Immature natural killer cell (primary cell): ENCODE results near the gene COX18. TPM values are rescaled to one million over a fixed set of nuclear protein-coding genes. Genes with fewer than 3 reads are reported as not detected.

Experiments used
- DNase-seq, 3 donors: peaks; one replicate each; pipeline ENCODE4 v3.0.0; 2022; ENCODE audit warnings: mixed read lengths in 1 of 3
- H3K27ac Mint-ChIP-seq, 6 donors: one replicate each; pipeline ENCODE4 v1.8.0; 2020; ENCODE audit warnings: mixed read lengths in 6 of 6, mild to moderate bottlenecking in 5 of 6, inconsistent platforms in 4 of 6, moderate library complexity in 3 of 6
- H3K27me3 Mint-ChIP-seq, 3 donors: one replicate each; pipeline ENCODE4 v1.8.0; 2020 to 2021; ENCODE audit warnings: low read depth in 3 of 3, mild to moderate bottlenecking in 3 of 3, mixed read lengths in 3 of 3, moderate library complexity in 3 of 3, inconsistent platforms in 1 of 3
- H3K36me3 Mint-ChIP-seq, 3 donors: one replicate each; pipeline ENCODE4 v1.8.0; 2020; ENCODE audit warnings: mixed read lengths in 3 of 3, inconsistent platforms in 2 of 3, mild to moderate bottlenecking in 2 of 3
- H3K4me1 Mint-ChIP-seq, 2 donors: one replicate each; pipeline ENCODE4 v1.8.0; 2020; ENCODE audit warnings: inconsistent platforms in 2 of 2, mild to moderate bottlenecking in 2 of 2, mixed read lengths in 2 of 2, moderate library complexity in 1 of 2
- H3K4me3 Mint-ChIP-seq, 5 donors: one replicate each; pipeline ENCODE4 v1.8.0; 2020; ENCODE audit warnings: mild to moderate bottlenecking in 5 of 5, mixed read lengths in 5 of 5, inconsistent platforms in 3 of 5, moderate library complexity in 3 of 5
- H3K9me3 Mint-ChIP-seq, 6 donors: one replicate each; pipeline ENCODE4 v1.8.0; 2020; ENCODE audit warnings: mild to moderate bottlenecking in 6 of 6, mixed read lengths in 6 of 6, inconsistent platforms in 4 of 6, moderate library complexity in 3 of 6
- polyA plus RNA-seq, 3 donors: library from polyadenylated mRNA; unstranded; fragments of 300-500 nt; fragmentation: Illumina TruSeq; gene quantifications; one replicate each; pipeline ENCODE4 v1.2.3, GENCODE V29; 2021

COX18 gene
- polyA plus RNA-seq: 1 to 10 TPM; 4.9 to 6.7 (median 4.9) TPM

- DNase-seq: peak; percentile 98
- peaks cover 35 to 57% of the 10 kb centered on the region in 2 donors for H3K4me1 Mint-ChIP-seq
- peak within 1 kb of the TSS; percentile 82 to 95 (median 90) for H3K4me3 Mint-ChIP-seq
- H3K36me3 Mint-ChIP-seq: peaks cover 0 to 14% (median 4%) of the 10 kb centered on the region in 3 donors
- H3K27me3 Mint-ChIP-seq: peaks cover 5 to 20% (median 12%) of the 10 kb centered on the region in 3 donors
- H3K27ac Mint-ChIP-seq: peak within 1 kb of the TSS; percentile 96 to 100 (median 98)
- H3K9me3 Mint-ChIP-seq: no peaks in the 10 kb centered on the region
These were observed at the start of gene COX18 for GRCh38 chr4:73069338-73070073. TSS of gene COX18 (minus strand) at chr4:73069716. CDS start at chr4:73069649, 67 bp downstream.

DNA sequence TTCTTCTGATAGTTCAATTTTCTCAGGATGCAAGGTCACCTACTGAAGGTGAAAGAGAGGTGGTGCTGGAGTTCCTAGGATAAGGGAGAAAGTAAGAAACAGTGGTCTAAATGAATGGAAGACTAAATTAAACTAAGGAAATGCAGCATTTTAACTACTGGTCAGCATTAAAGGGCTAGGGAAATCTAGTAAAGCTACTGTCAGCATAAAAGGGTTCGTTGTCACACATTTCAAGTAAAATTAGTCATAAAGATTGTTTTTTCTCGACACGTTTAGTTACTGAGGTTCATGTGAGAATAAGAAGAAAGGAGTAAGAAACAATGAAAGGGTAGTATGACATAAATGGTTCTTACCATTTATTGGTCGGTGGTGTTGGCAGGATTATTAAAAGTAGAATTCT lies 40.0 kb upstream of the COX18 start:
- no peak for DNase-seq
- Mint-ChIP-seq H3K27me3 (peaks cover 0 to 3% (median 0%) of the 10 kb centered on the region in 3 donors), H3K4me1 (no peaks in the 10 kb centered on the region), H3K4me3 (no peak overlapping the region), H3K9me3 (no peaks in the 10 kb centered on the region), H3K27ac (no peak overlapping the region), H3K36me3 (peaks cover 9 to 18% (median 10%) of the 10 kb centered on the region in 3 donors)

GRCh38 chr4:73104695-73105094 lies 35.2 kb upstream of the COX18 start:
- H3K4me1 Mint-ChIP-seq: no peaks in the 10 kb centered on the region
- H3K27me3 Mint-ChIP-seq: peaks cover 0 to 3% (median 0%) of the 10 kb centered on the region in 3 donors
- H3K27ac Mint-ChIP-seq: peak overlapping the region in 1 of 6 donors; percentile 23
- no peak for DNase-seq
- H3K4me3 Mint-ChIP-seq: no peak overlapping the region
- H3K36me3 Mint-ChIP-seq: peaks cover 10 to 21% (median 16%) of the 10 kb centered on the region in 3 donors
- H3K9me3 Mint-ChIP-seq: no peaks in the 10 kb centered on the region

DNA sequence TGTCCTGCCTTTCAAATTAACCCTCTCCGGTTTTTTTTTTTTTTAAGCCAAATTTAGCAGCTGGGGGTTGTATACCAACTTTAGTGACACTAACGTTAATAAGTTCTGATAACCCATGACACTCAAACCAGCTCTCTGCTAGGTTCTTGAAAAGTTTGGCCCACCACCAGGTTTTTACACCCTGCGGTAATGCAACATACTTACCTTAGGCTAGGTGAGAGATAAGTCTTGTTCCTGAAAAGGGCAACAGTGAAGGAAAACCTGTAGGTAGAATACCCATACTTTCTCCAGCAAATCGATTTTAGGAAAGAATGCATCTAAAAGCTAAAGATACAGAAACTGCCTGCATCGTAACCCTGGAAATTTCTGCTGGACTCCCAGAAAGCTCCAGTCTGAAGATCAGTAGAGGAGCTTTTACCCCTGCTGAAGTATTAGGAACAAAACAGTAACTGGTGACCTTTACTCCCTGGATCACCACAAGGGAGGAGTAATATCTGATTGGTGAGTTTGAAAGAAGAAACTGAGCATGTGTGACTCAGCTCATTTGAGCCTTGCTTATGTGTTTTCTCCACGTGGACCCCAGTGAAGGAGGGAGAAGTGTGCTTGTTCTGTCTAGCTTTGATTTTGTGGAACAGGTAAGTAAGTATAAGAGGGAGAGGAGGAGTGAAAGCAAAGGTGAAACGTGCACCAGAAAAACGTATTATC lies 34.4 kb upstream of the COX18 start:
- Mint-ChIP-seq H3K4me1 (no peaks in the 10 kb centered on the region), H3K27me3 (peaks cover 0 to 3% (median 1%) of the 10 kb centered on the region in 3 donors), H3K27ac (peak overlapping the region in 3 of 6 donors; percentile 4 to 38 (median 5)), H3K4me3 (no peak overlapping the region), H3K36me3 (peaks cover 10 to 21% (median 16%) of the 10 kb centered on the region in 3 donors), H3K9me3 (no peaks in the 10 kb centered on the region)
- no peak for DNase-seq

DNA sequence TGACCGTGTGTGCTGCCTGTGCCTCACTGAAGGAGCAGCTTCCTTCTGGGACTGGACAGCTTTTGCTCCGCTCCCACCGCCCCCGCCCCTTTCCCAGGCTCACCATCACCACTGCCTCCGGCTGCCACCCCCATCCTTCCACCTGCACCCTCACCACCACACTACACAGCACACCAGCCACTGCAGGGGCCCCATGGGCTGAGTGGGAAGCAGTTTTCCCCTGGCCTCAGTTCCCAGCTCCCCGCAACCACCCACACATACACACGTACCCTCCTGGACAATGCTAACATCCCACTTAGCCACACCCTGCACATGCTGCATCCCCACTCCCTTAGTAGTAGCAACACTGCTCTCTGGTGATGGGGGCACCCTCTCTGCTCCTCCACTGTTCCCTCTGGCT lies 29.6 kb upstream of the COX18 start:
- Mint-ChIP-seq H3K36me3 (peaks cover 13 to 18% (median 16%) of the 10 kb centered on the region in 3 donors), H3K27ac (peak overlapping the region in 3 of 6 donors; percentile 17 to 45 (median 35)), H3K9me3 (no peaks in the 10 kb centered on the region), H3K27me3 (peaks cover 0 to 3% (median 1%) of the 10 kb centered on the region in 3 donors), H3K4me3 (no peak overlapping the region), H3K4me1 (no peaks in the 10 kb centered on the region)
- DNase-seq: no peak

- peaks cover 13 to 16% (median 15%) of the 10 kb centered on the region in 3 donors for H3K36me3 Mint-ChIP-seq
- H3K4me3 Mint-ChIP-seq: no peak overlapping the region
- no peaks in the 10 kb centered on the region for H3K9me3 Mint-ChIP-seq
- no peak for DNase-seq
- peaks cover 0 to 3% (median 1%) of the 10 kb centered on the region in 3 donors for H3K27me3 Mint-ChIP-seq
- H3K4me1 Mint-ChIP-seq: no peaks in the 10 kb centered on the region
- H3K27ac Mint-ChIP-seq: peak overlapping the region in 1 of 6 donors; percentile 39
These were observed 29.2 kb upstream of the COX18 start for GRCh38 chr4:73098713-73099112.

DNA sequence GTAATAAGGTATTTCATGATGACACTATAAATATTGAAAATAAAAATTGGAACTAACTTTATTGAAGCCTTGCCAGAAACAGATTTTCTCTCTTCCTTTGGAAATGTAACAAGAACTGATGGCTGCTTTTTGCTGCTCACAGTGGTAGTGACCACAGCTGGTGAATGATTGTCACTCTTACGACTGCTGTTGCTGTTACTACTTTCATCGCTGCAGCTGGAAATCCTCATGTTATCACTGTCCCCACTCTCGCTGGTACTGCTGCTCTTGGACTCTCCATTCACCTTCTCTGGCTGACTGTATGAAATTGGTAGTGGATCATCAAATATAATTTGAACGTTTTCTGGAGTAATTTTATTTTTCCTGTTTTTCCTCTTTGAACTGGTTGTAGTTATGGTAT lies 28.5 kb upstream of the COX18 start:
- Mint-ChIP-seq H3K4me3 (no peak overlapping the region), H3K4me1 (no peaks in the 10 kb centered on the region), H3K27me3 (peaks cover 0 to 3% (median 1%) of the 10 kb centered on the region in 3 donors), H3K9me3 (no peaks in the 10 kb centered on the region), H3K27ac (peak overlapping the region in 3 of 6 donors; percentile 1 to 53 (median 39)), H3K36me3 (peaks cover 13 to 16% (median 15%) of the 10 kb centered on the region in 3 donors)
- no peak for DNase-seq

- no peak for DNase-seq
- peaks cover 0 to 5% of the 10 kb centered on the region in 2 donors for H3K4me1 Mint-ChIP-seq
- peak overlapping the region in 1 of 6 donors; percentile 16 for H3K27ac Mint-ChIP-seq
- H3K4me3 Mint-ChIP-seq: no peak overlapping the region
- peaks cover 0 to 2% (median 0%) of the 10 kb centered on the region in 3 donors for H3K27me3 Mint-ChIP-seq
- H3K36me3 Mint-ChIP-seq: peaks cover 10 to 20% (median 14%) of the 10 kb centered on the region in 3 donors
- no peaks in the 10 kb centered on the region for H3K9me3 Mint-ChIP-seq
These were observed 23.4 kb upstream of the COX18 start for GRCh38 chr4:73092868-73093267.

- Mint-ChIP-seq H3K4me1 (peaks cover 9 to 14% of the 10 kb centered on the region in 2 donors), H3K36me3 (peaks cover 10 to 18% (median 16%) of the 10 kb centered on the region in 3 donors), H3K27ac (peak overlapping the region in 4 of 6 donors; percentile 20 to 70 (median 52)), H3K27me3 (peaks cover 0 to 2% (median 0%) of the 10 kb centered on the region in 3 donors), H3K9me3 (no peaks in the 10 kb centered on the region), H3K4me3 (no peak overlapping the region)
- DNase-seq: no peak
These were observed 21.2 kb upstream of the COX18 start for GRCh38 chr4:73090738-73091137.

DNA sequence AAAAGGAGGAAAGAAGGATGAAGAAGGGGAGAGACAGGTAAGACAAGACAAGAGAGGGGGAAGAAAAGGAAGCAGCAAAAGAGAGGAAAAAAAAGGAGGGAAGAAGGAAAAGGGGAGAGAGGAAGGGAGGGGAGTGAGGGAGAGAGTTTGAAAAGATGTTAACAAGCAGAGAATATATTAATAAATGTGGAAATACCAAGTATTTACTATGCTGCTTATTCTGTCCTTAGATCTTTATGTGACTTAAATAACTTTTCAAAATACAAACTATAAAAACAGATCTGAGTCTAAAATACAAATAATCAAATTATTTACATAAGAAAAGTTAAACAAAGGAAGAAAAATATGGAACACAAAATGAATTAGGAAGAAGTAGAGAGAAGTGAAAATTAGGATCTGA lies 18.4 kb upstream of the COX18 start:
- H3K9me3 Mint-ChIP-seq: no peaks in the 10 kb centered on the region
- H3K36me3 Mint-ChIP-seq: peaks cover 12 to 23% (median 20%) of the 10 kb centered on the region in 3 donors
- no peak for DNase-seq
- H3K27me3 Mint-ChIP-seq: peaks cover 0 to 2% (median 0%) of the 10 kb centered on the region in 3 donors
- peaks cover 9 to 19% of the 10 kb centered on the region in 2 donors for H3K4me1 Mint-ChIP-seq
- peak overlapping the region in 5 of 6 donors; percentile 30 to 83 (median 70) for H3K27ac Mint-ChIP-seq
- peak overlapping the region in 1 of 5 donors; percentile 11 for H3K4me3 Mint-ChIP-seq

GRCh38 chr4:73086095-73086868 lies 16.8 kb upstream of the COX18 start:
- Mint-ChIP-seq H3K27me3 (no peaks in the 10 kb centered on the region), H3K27ac (peak overlapping the region; percentile 12 to 88 (median 78)), H3K4me1 (peaks cover 9 to 19% of the 10 kb centered on the region in 2 donors), H3K36me3 (peaks cover 7 to 21% (median 19%) of the 10 kb centered on the region in 3 donors), H3K4me3 (peak overlapping the region; percentile 70 to 83 (median 81)), H3K9me3 (no peaks in the 10 kb centered on the region)
- DNase-seq: peak; percentile 13 to 27 (median 20)

- no peak for DNase-seq
- Mint-ChIP-seq H3K27me3 (no peaks in the 10 kb centered on the region), H3K27ac (peak overlapping the region; percentile 22 to 75 (median 56)), H3K36me3 (peaks cover 12 to 32% (median 16%) of the 10 kb centered on the region in 3 donors), H3K9me3 (no peaks in the 10 kb centered on the region), H3K4me3 (no peak overlapping the region), H3K4me1 (peaks cover 0 to 5% of the 10 kb centered on the region in 2 donors)
These were observed 11.3 kb upstream of the COX18 start for GRCh38 chr4:73080789-73081188.

DNA sequence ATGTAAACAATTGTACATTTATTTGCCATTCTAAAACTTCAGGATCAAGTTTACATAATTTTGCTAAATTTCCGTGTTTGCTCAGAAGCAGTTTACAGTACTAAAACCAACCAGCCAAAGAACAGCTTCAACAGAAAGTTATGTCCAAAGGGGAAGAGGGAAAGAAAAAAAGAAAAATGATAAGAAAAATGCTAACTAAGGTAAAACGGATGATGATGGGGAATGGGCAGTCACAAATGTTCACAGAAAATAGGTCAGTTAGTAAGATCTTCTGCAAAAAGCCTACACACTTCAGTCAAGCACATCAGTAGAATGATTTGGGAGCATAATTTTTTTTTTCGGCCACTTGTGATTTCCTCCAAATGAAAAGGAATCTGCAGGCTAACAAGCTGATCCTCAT lies 6.3 kb upstream of the COX18 start:
- Mint-ChIP-seq H3K4me3 (no peak overlapping the region), H3K36me3 (peaks cover 8 to 28% (median 18%) of the 10 kb centered on the region in 3 donors), H3K27ac (peak overlapping the region in 1 of 6 donors; percentile 7), H3K9me3 (no peaks in the 10 kb centered on the region), H3K4me1 (no peaks in the 10 kb centered on the region), H3K27me3 (no peaks in the 10 kb centered on the region)
- DNase-seq: no peak
